GM12865 (cell line): ENCODE measurements around the gene C16orf89.

Experiments
- DNase-seq: peaks from one replicate; pipeline ENCODE4 v3.0.0; 2010; ENCODE audit warnings: low read depth
- H3K4me3 ChIP-seq: 2 replicates; pipeline ENCODE4 v1.5.1; 2011; ENCODE audit warnings: mild to moderate bottlenecking, low read depth, low read length, control low read depth
- TF ChIP-seq, protein P1 (sequence below): IDR thresholded peaks from 2 replicates; pipeline ENCODE4 v1.5.1; 2011; ENCODE audit warnings: low read length, control low read depth, low read depth, inconsistent platforms; ENCODE audit not compliant: insufficient read depth; ENCODE audit errors: missing control alignments

C16orf89 gene

GRCh38 chr16:5001571-5001970 is 64.2 kb downstream of the C16orf89 start:
- no peak for DNase-seq
- TF ChIP-seq, protein P1, sequence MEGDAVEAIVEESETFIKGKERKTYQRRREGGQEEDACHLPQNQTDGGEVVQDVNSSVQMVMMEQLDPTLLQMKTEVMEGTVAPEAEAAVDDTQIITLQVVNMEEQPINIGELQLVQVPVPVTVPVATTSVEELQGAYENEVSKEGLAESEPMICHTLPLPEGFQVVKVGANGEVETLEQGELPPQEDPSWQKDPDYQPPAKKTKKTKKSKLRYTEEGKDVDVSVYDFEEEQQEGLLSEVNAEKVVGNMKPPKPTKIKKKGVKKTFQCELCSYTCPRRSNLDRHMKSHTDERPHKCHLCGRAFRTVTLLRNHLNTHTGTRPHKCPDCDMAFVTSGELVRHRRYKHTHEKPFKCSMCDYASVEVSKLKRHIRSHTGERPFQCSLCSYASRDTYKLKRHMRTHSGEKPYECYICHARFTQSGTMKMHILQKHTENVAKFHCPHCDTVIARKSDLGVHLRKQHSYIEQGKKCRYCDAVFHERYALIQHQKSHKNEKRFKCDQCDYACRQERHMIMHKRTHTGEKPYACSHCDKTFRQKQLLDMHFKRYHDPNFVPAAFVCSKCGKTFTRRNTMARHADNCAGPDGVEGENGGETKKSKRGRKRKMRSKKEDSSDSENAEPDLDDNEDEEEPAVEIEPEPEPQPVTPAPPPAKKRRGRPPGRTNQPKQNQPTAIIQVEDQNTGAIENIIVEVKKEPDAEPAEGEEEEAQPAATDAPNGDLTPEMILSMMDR = no peak
- no peak overlapping the region for H3K4me3 ChIP-seq

DNA sequence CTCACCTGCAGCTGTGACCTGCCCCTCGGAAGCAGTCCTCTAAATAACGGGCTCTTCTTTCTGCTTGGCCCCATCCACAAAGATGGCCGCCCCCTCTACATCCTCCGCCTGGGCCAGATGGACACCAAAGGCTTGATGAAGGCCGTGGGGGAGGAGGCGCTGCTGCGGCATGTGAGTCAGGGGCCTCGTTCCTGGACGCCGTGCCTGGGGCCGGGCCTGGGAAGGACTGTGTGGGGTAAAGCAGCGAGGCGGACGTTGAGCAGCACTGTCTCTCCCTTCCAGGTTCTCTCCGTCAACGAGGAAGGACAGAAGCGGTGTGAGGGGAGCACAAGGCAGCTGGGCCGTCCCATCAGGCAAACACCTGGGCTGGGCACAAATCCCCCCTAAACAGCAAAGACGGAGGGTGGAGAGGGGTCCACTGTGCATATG is 65.2 kb downstream of the C16orf89 start:
- no peak overlapping the region for H3K4me3 ChIP-seq
- TF ChIP-seq, protein P1 = no peak
- no peak for DNase-seq

DNA sequence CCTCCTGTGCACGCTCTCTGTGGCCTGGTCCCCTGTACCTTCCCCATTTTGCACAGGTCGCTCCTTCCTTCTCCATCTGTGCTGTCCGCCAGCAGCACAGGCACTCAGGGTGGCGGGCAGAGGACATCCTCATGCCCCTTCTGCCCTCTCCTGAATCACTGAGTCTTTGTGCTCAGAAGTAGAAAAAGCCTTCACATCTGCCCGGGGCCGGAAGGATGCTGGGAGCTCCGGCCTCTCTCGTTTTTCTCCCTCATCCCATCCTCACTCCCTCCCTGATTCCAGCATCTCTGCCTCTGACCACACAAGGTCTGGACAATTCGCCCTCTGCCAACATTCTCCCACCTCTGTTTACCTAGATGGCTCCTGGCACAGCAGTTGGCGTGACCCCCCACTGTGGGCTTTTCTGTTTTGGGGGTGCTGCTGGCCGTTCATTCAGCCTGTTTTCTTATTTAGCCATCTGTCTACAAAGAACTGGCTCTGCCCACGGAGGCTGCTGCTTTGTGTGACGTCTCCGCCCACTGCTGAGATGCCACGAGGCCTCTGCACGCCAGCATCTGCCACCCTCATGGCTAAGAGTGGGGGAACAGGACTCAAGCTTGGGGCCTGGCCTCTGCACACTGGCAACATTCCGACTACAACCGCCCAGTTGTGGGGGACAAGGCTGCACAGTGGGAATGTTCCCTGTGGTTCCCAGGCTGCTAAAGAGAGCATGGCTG is 70.9 kb downstream of the C16orf89 start:
- TF ChIP-seq, protein P1 = no peak
- DNase-seq = no peak
- H3K4me3 ChIP-seq = no peak overlapping the region
